ENCODE results near the gene C20orf141.

C20orf141 gene

DNA sequence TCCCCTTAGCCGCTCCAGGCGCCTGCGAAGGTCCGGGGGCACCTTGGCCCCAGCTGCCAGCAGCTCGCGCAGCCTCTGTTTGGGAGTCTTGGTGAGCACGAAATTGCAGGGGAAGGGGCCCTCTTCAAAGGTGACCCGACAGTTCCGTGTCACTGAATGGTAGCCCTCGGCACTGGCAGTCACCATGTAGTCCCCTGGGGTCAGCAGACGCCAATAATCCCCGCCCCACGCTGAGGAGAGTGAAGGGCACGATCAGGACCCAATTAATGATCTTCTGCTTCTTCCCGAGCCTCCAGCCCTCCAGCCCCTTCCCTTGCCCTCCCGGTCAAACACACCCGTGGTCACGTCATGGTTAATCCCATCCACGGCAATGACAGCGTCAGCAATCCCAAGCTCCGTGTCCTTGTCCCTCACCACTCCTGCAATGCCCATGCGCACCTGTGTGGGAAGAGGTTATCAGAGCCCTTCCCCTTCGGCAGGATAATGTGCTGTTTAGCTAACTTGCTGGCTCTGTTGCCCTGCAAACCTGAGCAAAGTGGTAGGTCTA is 20.5 kb upstream of the C20orf141 start:
- Histone ChIP-seq H3K27ac (ENCODE audit: low read length) (no peak overlapping the region), H3K36me3 (ENCODE audit: insufficient read depth, low read length) (no peaks in the 10 kb centered on the region), H3K27me3 (ENCODE audit: insufficient read depth, low read length, poor library complexity) (peaks cover 21% of the 10 kb centered on the region), H3K79me2 (ENCODE audit: insufficient read depth, low read length) (no peaks in the 10 kb centered on the region), H3K4me1 (ENCODE audit: insufficient read depth, low read length) (no peaks in the 10 kb centered on the region), H3K4me3 (ENCODE audit: low read depth in 1 of 2, low read length in 2 of 2) (no peak overlapping the region), H4K20me1 (ENCODE audit: insufficient read depth, low read length) (peaks cover 17% of the 10 kb centered on the region), H2AFZ (ENCODE audit: low read depth, low read length) (no peak overlapping the region), H3K9ac (ENCODE audit: low read depth, low read length) (no peak overlapping the region), H3K9me3 (ENCODE audit: insufficient read depth, low read length, severe bottlenecking) (no peaks in the 10 kb centered on the region), H3K4me2 (ENCODE audit: insufficient read depth, low read length) (no peak overlapping the region)
- DNase-seq (no peak), ATAC-seq (ENCODE audit: insufficient read depth, low read depth) (no peak)
- TF ChIP-seq, protein P1, sequence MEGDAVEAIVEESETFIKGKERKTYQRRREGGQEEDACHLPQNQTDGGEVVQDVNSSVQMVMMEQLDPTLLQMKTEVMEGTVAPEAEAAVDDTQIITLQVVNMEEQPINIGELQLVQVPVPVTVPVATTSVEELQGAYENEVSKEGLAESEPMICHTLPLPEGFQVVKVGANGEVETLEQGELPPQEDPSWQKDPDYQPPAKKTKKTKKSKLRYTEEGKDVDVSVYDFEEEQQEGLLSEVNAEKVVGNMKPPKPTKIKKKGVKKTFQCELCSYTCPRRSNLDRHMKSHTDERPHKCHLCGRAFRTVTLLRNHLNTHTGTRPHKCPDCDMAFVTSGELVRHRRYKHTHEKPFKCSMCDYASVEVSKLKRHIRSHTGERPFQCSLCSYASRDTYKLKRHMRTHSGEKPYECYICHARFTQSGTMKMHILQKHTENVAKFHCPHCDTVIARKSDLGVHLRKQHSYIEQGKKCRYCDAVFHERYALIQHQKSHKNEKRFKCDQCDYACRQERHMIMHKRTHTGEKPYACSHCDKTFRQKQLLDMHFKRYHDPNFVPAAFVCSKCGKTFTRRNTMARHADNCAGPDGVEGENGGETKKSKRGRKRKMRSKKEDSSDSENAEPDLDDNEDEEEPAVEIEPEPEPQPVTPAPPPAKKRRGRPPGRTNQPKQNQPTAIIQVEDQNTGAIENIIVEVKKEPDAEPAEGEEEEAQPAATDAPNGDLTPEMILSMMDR (IDR thresholded peaks at IDR 0.05; ENCODE audit: borderline replicate concordance, extremely low read depth, low read length, poor library complexity, severe bottlenecking): no peak

DNA sequence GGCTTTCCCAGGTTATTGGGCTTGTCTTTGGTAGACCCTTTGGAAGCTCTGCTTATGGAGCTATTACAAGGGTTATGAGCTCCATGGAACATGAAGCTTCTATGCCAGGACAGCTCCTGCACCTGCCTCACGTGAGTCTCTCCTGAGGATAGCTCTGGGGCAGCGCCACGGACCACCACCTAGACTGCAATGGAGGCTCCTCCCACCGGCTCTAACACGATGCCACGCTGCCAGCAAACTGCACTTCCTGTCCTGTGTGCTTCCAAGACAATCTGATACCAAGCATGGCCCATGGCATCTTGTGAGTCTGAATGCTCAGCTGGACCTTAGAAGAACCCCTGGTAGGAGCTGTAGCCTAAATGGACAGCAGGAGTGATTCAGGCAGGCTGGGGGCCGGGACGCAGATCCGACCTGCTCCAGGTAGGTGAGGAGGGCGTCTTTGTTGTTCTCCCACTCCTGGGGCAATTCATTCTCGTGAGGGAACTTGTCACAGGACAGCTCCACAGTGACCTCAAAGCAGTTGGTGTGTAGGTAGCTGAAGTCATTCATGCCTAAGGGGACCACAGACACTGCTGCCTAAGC is 19.8 kb upstream of the C20orf141 start:
- peaks cover 23% of the 10 kb centered on the region for H4K20me1 ChIP-seq (ENCODE audit: insufficient read depth, low read length)
- TF ChIP-seq, protein P1 (IDR thresholded peaks at IDR 0.05; ENCODE audit: borderline replicate concordance, extremely low read depth, low read length, poor library complexity, severe bottlenecking): no peak
- TF ChIP-seq EZH2 (IDR thresholded peaks at IDR 0.05; ENCODE audit: borderline replicate concordance, low read depth, low read length, severe bottlenecking): no peak
- H3K4me1 ChIP-seq (ENCODE audit: insufficient read depth, low read length): no peaks in the 10 kb centered on the region
- no peak overlapping the region for H3K9ac ChIP-seq (ENCODE audit: low read depth, low read length)
- no peak overlapping the region for H2AFZ ChIP-seq (ENCODE audit: low read depth, low read length)
- DNase-seq: no peak
- no peak overlapping the region for H3K4me3 ChIP-seq (ENCODE audit: low read depth in 1 of 2, low read length in 2 of 2)
- H3K36me3 ChIP-seq (ENCODE audit: insufficient read depth, low read length): no peaks in the 10 kb centered on the region
- H3K27ac ChIP-seq (ENCODE audit: low read length): no peak overlapping the region
- no peaks in the 10 kb centered on the region for H3K79me2 ChIP-seq (ENCODE audit: insufficient read depth, low read length)
- ATAC-seq (ENCODE audit: insufficient read depth, low read depth): no peak
- peaks cover 21% of the 10 kb centered on the region for H3K27me3 ChIP-seq (ENCODE audit: insufficient read depth, low read length, poor library complexity)
- H3K4me2 ChIP-seq (ENCODE audit: insufficient read depth, low read length): no peak overlapping the region
- no peaks in the 10 kb centered on the region for H3K9me3 ChIP-seq (ENCODE audit: insufficient read depth, low read length, severe bottlenecking)

DNA sequence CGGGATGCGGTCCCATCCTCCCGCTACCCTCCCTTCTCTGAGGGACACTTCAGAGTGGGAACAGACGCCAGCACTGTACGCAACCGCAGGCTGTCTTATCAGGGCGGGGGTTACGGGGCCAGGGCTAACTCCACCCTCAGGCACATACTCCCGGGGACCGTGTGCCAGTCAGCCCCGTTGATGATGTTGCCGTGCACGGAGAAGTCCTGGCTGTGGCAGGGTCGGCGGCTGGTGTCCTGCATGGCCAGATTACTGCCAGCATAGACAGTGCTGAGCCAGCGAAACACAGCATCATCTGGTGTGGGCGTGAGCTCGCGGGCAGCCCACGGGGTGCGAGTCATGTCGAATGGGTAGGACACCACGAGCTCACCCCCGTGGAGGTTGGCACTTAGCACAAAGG is 19.3 kb upstream of the C20orf141 start:
- H3K9ac ChIP-seq (ENCODE audit: low read depth, low read length): no peak overlapping the region
- TF ChIP-seq, protein P1 (IDR thresholded peaks at IDR 0.05; ENCODE audit: borderline replicate concordance, extremely low read depth, low read length, poor library complexity, severe bottlenecking): no peak
- no peak for TF ChIP-seq EZH2 (IDR thresholded peaks at IDR 0.05; ENCODE audit: borderline replicate concordance, low read depth, low read length, severe bottlenecking)
- H3K79me2 ChIP-seq (ENCODE audit: insufficient read depth, low read length): no peaks in the 10 kb centered on the region
- H3K4me1 ChIP-seq (ENCODE audit: insufficient read depth, low read length): no peaks in the 10 kb centered on the region
- H2AFZ ChIP-seq (ENCODE audit: low read depth, low read length): no peak overlapping the region
- ATAC-seq (ENCODE audit: insufficient read depth, low read depth) (no peak), DNase-seq (no peak)
- H3K27me3 ChIP-seq (ENCODE audit: insufficient read depth, low read length, poor library complexity): peaks cover 25% of the 10 kb centered on the region
- H4K20me1 ChIP-seq (ENCODE audit: insufficient read depth, low read length): peaks cover 23% of the 10 kb centered on the region
- no peaks in the 10 kb centered on the region for H3K36me3 ChIP-seq (ENCODE audit: insufficient read depth, low read length)
- H3K4me2 ChIP-seq (ENCODE audit: insufficient read depth, low read length): no peak overlapping the region
- no peaks in the 10 kb centered on the region for H3K9me3 ChIP-seq (ENCODE audit: insufficient read depth, low read length, severe bottlenecking)
- no peak overlapping the region for H3K4me3 ChIP-seq (ENCODE audit: low read depth in 1 of 2, low read length in 2 of 2)
- no peak overlapping the region for H3K27ac ChIP-seq (ENCODE audit: low read length)
